ENCODE measurements around the gene CHSY3.
"Not testable (repeated sequence)": the region's sequence is repeated elsewhere in the genome, so short reads cannot be mapped to it uniquely, and the experiment has no call there.

CHSY3 gene

DNA sequence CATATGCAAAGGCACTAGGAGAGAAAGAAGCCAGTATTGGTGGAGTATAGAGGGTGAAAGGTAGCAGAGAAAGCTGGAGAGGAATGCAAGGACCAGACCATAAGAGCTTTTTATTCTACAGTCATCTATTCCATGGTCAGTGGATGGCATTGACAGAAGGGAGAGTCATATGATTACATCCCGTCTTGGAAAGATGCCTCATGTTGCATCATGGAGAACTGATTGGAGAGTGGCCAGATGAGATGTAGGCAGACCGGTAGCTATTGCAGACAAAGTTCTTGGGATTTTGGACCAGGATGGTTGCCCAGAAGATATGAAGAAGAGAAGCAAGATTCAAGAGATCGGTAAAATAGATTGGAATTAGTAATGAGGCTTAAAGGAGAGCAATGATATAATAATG, 260.7 kb downstream of the CHSY3 start:
- DNase-seq (ENCODE audit: low read depth in 2 of 2): no peak

GRCh38 chr5:130166839-130167490, 262.7 kb downstream of the CHSY3 start:
- no peak for DNase-seq (ENCODE audit: low read depth in 2 of 2)

- DNase-seq (ENCODE audit: low read depth in 2 of 2): no peak
Observed at GRCh38 chr5:130168211-130168610, 263.9 kb downstream of the CHSY3 start.

- DNase-seq (ENCODE audit: low read depth in 2 of 2): no peak
Observed at GRCh38 chr5:130171699-130172098, 267.4 kb downstream of the CHSY3 start.

DNA sequence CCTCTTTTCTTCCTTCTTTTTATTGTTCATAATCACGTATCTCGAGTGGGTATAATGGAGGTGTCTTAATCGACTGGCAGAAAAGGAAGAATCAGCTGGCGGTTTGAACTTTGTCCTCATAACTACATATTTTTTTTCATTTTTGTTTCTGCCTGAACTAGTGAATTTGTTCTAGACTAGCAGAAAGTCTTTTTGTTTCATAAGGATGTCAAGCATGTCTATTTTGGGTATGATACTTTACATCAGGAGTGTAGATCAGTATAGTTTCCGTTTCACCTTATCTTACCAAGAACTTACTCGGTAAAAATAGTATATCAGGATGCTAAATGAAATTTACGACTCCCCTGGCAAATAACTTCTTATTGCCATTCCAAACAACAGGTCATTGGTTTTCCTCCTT, 278.9 kb downstream of the CHSY3 start:
- no peak for DNase-seq (ENCODE audit: low read depth in 2 of 2)

GRCh38 chr5:130189961-130190360, 285.7 kb downstream of the CHSY3 start:
- no peak for DNase-seq (ENCODE audit: low read depth in 2 of 2)

DNA sequence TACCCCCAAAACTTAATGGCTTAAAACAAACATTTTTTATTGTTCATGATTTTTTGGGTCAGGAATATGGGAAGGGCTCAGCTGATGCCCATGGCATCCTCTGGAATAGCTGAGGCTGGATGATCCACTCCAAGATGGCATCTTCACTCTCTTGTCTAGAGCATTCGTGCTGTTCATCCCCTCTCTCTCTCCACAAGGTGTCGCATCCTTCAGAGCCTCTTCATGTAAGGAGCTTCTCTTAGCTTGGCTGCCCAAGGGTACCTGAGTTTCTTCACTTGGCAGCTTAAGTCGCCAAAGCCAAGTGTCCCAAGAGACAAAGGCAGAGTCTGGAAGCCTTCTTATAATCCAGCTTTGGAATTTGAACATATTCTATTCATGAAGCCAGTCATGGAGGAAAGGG, 294.7 kb downstream of the CHSY3 start:
- DNase-seq (ENCODE audit: low read depth in 2 of 2): no peak

- DNase-seq (ENCODE audit: low read depth in 2 of 2): no peak
Observed at GRCh38 chr5:130206686-130207085, 302.4 kb downstream of the CHSY3 start.

DNA sequence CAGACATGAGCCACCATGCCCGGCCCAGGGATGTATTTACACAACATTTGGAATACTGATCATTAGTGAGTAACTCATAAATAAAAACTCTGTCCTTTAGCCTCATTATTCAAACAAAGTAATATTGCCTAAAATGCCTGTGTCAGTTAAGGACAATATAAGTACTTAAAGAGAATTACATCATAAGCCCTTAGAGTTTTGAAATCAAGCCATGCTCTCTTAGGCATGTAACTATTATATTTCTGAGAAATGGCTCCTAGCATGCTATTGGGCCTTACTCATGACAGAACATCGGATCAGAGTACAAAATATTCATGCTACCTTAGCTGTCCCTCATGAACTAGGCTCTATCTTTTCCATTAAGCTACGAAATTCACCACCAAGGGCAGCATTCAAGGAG, 309.3 kb downstream of the CHSY3 start:
- no peak for DNase-seq (ENCODE audit: low read depth in 2 of 2)

DNA sequence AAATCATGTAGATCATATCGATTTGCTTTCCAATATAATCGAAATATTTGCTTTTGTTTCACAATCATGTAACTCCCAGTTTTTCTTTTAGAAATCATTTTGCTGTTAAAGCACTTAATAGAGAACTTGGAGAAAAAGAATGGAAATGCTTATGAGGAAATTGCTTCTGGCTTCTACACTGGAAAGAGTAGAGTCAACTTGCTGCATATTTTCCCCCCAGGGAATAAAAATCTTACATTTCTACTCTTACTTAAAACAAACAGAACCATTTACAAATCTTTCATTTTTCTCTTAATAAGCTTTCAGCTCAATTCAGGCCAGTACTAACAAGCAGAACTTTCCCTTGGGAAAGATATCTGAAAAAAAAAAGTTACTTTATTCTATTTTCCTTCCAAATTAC, 312.0 kb downstream of the CHSY3 start:
- no peak for DNase-seq (ENCODE audit: low read depth in 2 of 2)

DNA sequence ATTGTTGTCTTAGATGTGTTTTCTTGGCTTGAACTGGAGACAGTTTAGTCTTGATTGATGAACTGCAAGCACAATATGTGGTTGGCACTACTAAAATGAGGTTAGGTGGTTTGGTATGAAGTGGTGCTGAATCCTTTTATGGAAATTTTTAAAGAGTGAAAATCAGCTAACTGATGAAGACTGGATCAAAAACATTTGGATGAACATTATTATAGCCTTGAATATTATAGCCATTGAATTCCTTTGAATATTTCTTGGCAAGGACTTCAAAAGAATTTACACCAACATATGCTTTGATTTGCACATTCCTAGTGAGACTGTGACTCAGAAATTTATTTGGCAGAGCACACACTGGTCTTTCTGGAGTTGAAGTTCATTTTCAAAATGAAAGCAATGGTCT, 318.3 kb downstream of the CHSY3 start:
- DNase-seq (ENCODE audit: low read depth in 2 of 2): no peak

DNA sequence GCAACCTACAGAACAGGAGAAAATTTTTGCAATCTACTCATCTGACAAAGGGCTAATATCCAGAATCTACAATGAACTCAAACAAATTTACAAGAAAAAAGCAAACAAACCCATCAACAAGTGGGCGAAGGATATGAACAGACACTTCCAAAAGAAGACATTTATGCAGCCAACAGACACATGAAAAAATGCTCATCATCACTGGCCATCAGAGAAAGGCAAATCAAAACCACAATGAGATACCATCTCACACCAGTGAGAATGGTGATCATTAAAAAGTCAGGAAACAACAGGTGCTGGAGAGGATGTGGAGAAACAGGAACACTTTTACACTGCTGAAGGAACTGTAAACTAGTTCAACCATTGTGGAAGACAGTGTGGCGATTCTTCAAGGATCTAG, 322.3 kb downstream of the CHSY3 start:
- not testable (repeated sequence) for DNase-seq (ENCODE audit: low read depth in 2 of 2)

DNA sequence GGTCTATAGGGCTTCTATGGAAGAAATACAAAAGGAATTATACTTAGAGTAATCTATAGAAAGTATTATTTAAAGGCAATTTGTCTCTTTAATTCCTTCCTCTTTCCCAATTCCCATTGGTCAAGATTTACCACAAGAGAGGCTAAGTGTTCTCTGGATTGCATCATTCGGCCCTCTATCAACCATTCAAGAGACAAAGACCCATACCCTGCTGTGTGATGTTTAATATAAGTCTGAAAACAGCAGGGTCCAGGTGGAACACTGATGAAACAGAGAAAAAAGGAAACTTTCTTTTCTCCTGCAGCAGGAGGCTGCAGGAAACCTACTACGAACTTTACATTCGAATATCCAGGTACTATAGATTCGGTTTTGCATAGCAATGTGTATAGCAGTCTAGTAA, 323.4 kb downstream of the CHSY3 start:
- no peak for DNase-seq (ENCODE audit: low read depth in 2 of 2)

DNA sequence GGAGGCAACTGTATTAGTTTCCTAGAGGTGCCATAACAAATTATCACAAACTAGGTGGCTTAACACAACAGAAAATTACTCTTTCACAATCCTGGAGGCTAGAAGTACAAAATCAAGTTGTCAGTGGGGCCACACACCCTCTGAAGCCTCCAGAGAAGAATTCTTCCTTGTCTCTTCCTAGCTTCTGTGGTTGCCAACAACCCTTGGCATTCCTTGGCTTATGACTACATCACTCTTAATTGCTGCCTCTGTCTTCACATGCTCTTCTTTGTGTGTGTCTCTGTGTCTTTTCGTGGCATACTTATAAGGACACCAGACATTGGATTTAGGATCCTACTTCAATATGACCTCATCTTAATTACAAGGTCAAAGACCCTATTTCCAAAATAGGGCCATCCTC, 327.5 kb downstream of the CHSY3 start:
- no peak for DNase-seq (ENCODE audit: low read depth in 2 of 2)

DNA sequence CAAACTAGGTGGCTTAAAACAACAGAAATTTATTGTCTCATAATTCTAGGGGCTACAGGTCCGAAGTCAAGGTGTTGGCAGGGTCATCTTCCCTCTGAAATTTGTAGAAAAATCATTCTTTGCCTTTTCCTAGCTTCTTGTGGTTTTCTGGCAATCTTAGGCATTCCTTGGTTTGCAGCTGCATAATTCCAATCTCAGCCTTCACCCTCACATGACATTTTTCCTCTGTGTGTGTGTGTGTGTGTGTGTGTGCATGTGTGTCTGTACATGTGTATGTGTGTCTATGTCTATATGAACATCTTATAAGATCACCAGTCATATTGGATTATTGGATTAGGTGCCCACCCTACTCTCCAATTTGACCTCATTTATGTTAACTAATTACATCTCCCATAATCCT, 330.6 kb downstream of the CHSY3 start:
- no peak for DNase-seq (ENCODE audit: low read depth in 2 of 2)
